NCI-H1694 treated with DMSO at 0.1 percent for 48 hours (cell line): Measurements from ENCODE around the gene UNC5C.

ENCODE experiments used
- DNase-seq: peaks from one replicate; lab custom pipeline; 2025; lab: John Stamatoyannopoulos, UW

Gene UNC5C

GRCh38 chr4:95122001-95122400 lies 426.8 kb downstream of the UNC5C start:
- DNase-seq = no peak

- no peak for DNase-seq
Measured at GRCh38 chr4:95120456-95120855, 428.3 kb downstream of the UNC5C start.

GRCh38 chr4:95118497-95118896 lies 430.3 kb downstream of the UNC5C start:
- DNase-seq = no peak

GRCh38 chr4:95114521-95114920 lies 434.3 kb downstream of the UNC5C start:
- DNase-seq = no peak
